Measurements from ENCODE around the gene CPAMD8.

CPAMD8 gene

DNA sequence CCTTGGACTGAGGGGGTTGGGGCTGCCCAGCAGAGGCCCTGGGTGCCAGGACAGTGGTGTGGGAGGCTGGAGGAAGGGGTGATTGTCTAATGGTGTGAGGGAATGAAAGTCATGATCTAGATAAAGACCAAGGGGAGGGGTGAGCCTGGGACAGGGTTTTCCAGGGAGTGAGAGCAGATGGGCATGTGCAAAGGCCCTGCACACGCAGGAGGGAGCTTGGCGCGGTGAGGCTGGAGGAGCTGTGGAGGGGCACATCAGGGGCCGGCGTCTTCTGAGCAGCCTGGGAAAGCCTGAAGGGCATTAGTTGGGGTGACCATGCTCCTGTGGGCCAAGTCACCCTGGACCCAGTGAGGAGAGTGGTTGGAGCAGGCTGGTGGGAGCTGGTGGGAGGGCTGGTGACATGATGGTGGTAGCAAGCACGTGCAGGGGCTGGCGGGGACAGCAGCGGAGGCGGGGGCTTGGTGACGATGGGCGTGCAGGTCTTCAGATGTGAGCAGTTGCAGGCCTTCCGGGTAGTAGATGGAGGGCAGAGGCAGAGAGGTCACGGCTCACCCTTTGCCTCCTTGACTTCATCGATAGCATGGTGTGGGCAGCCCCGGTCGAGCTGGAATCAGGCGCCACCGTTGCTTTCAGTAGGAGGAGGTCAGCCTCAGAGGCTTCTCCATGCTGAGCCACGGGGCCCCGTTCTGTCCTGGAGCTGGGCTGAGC lies 158.0 kb downstream of the CPAMD8 start:
- no peak for DNase-seq

DNA sequence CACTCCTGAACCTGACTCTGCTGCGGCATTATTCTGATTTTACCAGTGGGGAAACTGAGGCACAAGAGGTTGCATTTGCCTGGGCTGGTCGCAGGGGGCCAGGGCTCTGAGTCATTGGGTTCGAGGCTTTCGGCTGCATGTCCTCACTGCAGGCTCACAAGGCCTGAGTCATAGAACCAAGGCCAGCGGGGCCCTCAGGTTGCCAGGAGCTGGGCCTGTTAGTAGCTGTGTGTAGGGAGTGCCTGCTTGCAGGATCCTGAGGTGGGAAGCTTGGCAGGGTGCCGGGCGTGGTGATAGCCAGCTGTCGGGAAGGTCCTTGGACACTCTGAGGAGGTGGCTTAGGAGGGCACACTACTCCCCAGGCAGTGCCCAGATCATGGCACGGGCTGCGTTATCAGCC lies 159.4 kb downstream of the CPAMD8 start:
- no peak for DNase-seq

DNA sequence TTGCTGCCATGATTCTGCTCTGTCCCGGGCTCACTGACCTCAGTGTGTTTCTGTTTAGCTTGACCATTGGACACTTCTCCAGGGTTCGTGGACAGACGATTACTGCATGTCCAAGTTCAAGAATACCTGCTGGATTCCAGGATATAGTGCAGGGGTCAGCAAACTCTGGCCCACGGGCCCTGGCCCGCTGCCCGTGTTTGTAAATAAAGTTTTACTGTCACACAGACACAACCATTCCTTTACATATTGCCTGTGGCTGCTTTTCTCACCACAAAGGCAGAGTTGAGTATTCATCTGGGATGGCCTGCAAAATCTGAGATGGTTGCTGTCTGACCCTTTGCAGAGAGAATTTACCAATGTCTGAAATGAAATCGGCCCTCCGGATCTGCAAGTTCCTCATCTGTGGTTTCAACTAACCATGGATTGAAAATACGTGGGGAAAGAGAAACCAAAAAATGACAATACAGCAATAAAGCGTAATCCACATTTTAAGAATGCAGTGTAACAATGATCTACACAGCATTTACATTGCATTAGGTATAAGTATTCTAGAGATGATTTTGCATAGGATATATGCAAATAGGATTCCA lies 163.7 kb downstream of the CPAMD8 start:
- DNase-seq: no peak

DNA sequence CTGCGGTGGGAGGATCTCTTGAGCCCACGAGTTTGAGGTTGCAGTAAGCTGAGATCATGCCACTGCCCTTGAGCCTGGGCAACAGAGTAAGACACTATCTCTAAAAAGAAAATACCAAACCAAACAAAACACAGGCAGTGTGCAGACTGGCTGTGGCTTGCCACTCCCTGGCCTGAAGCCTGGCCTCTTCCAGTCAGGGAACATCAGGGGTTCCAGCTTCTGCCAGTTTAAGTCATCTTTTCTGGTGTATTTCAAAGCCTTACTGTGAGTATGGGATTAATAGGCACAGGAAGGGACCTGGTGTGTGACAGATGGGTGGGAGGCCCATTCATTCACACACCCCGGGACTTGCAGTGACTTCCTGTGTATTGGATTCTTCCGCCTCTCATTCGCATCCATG lies 164.8 kb downstream of the CPAMD8 start:
- no peak for DNase-seq

DNA sequence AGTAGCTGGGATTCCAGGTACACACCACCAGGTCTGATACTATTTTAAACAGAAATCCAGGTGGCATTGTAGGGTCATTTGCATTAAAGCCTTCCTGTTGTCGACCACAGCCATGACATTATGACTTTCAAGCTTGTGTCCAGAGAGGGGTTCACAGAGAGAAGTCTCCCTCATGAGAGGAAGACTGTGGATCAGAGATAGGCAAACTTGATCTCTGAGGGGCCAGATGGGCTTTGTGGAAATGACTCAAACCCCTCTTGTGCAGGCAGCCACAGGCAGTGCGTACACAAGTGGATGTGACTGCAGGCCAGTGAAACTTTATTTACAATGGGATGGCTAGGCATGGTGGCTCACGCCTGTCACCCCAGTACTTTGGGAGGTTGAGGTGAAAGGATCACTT lies 165.6 kb downstream of the CPAMD8 start:
- no peak for DNase-seq

DNA sequence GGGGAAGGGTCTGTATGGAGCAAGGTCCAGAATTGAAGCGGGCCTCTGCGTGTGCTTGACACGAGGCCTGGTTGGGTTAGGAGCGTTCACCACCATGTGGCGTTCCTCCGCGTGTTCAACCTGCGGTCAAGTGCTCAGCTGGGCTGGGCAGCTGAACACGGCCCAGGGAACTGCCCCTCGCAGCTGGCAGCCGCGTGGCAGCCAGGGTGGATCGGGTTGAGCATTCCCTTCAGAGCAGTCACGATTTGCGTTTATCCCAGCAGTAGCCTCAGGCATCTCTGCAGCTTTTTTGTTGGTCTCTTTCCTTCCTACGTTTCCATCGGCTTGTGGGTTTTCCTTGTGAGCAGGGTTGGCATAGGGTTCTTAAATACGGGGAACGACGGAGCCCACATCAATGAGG lies 166.5 kb downstream of the CPAMD8 start:
- no peak for DNase-seq

DNA sequence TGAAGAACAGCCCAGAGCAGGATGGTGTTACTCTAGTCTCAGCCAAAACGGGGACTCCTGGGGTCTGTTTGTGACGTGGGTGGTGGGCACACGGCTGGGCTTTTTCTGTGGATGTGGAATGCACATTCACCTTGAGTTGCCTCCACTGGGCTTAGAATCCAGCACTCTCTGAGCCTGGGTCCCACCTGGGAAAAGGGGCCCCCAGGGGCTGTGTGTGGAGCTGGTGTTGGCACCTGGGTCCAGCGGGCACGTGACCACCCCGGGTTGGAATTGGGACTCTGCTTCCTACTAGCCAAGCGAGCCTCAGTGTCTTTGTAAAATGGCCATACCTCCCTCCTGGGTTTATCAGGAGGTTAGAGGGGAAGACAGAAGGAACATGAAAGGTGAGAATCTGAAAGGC lies 167.0 kb downstream of the CPAMD8 start:
- no peak for DNase-seq

DNA sequence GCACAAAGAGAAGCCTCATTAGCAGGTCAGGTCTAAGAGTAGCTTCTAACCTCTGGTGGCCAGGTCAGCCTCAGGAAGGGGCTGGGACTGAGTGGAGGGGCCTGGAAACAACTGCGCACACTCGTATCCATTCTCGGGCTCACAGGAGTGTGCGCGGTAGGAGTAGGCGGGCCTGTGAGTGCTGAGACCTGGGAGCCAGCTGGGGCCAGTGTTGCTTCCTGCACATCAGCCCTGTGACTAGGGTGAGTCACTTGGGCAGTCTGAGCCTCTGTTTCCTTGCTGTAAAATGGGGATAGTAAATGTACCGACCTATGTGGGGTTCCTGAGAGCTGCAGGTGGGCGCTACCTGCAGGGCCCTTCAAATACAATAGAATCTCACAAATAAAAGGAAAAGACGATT lies 170.5 kb downstream of the CPAMD8 start:
- DNase-seq: no peak

DNA sequence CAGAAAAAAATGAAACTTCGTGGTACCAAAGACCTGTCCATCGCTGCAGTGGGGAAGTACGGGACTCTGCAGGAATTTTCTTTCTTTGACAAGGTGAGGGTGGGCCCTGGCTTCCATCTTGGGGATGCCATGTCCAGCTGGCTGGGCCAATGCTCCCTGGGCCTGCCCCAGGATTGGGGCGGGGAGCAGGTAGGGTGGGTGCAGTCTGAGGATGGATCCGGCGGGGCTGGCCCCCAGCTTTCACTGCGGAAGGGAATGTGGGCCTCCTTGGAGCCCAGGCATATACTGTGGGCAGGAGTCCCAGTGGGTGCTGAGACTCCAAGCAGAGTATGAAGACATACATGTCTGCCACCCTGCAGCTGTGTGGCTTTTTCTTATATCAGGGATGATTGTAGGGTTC lies 173.5 kb downstream of the CPAMD8 start:
- DNase-seq: no peak

DNA sequence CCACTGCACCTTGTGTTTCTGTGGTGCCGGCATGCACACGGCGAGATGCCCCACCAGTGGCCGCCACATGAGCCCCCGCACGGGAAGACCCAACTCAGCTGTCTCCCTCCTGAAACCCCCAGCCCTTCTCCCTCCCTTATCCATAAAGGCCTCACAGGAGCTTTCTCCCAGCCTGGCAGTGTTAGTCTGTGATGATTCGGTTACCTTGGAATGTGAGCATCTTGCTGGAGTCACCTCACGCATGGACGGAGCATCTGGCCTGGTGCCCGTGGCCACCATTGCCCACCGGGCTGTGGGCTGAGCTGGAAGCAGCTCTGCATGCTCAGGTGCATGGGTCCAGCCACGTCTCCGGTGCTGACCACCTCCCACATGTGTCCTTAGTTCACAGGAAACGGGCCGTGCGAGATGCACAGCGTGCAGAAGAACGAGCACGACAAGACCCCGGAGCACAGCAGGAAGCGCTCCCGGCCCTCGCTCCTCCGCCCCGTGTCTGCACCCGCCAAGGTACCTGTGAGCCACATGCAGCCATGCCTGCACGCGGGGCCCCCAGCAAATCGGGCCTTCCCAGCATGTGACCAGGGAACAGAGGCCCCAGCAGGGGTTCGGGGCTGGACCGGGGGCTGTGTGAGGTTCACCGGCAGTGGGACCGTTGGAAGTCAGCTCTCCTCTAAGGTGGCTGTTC lies 175.4 kb downstream of the CPAMD8 start:
- no peak for DNase-seq

DNA sequence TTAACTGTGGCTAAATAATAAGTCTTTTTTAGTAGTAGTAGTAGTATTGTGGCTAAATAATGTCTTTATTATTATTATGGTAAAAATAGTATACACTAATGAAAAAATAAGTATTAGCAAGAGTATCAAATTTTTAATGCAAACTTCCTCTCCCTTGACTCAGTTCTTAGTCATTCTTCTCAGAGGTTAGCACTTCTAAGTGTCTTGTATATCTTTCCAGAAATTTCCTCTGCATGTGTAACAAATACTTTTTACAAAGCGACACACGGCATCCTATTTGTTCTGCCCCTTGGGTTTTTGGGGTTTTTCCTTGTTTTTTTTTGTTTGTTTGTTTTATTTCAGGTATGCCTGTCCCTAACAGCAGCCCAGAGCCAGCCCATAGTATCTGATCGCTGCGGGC lies 176.5 kb downstream of the CPAMD8 start:
- DNase-seq: no peak

DNA sequence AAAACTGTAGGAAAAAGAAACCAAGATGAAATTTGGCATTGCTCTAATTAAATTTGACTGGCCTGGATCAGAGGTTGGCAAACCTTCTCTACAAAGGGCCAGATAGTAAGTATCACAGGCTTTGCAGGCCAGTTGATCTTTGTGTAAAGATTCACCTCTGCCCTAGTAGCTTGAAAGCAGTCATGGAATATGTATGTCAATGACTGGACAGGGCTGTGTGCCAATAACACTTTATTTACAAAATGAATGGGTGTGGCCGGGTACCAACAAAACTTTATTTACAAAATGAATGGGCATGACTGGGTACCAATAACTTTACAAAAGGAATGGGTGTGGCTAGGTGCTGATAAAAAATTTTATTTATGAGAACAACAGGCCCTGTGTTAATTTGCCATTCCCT lies 177.4 kb downstream of the CPAMD8 start:
- no peak for DNase-seq

DNA sequence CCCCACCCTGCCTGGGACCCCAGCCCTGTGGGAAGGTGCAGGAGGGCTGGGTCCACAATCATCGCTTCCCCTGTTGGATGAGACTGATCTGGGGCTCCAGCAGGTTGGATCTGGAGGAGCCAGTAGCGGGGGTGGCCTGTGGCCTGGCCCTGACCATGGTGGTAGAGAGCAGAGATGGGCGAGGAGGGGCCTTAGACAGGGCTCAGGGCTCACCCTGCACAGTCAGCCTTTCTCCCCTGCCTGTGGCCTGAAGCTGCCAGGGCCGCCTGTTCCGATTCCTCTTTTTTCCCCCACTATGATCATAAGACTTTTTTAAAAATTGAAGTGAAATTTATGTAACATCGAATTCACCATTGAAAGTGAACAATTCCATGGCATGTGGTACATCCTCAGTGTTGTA lies 179.2 kb downstream of the CPAMD8 start:
- DNase-seq: no peak

DNA sequence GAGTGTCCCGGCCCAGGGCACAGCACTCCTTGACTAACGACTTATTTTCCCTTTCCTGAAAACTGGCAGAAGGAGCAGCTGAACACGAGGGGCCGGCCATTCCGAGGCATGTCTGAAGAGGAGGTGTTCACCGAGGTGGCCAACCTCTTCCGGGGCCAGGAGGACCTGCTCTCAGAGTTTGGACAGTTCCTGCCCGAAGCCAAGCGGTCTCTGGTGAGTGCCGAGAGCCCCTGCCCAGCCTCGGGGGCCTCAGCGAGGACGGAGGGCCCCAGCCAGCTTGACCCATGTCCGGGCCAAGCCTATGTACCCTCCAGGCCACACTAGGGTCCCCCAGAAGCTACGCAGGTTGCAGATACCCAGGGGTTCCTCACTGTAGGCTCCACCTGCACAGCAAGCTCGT lies 179.7 kb downstream of the CPAMD8 start:
- DNase-seq: no peak
